Measurements from ENCODE around the gene PRSS23. TPM values are rescaled to one million over a fixed set of nuclear protein-coding genes. Genes with fewer than 3 reads are reported as not detected.

PRSS23 gene
- total RNA-seq, 4 donors from 2014 or later, result 13.0 to 29.1 (median 18.9) TPM

GRCh38 chr11:86790195-86790725, 10.1 kb upstream of the PRSS23 start:
- no peak for DNase-seq (ENCODE audit: low spot score in 2 of 2)
- TF ChIP-seq CTCF (IDR thresholded peaks at IDR 0.05) (no peak), EP300 (IDR thresholded peaks at IDR 0.05) (no peak), POLR2AphosphoS5 (IDR thresholded peaks at IDR 0.05) (no peak), POLR2A (IDR thresholded peaks at IDR 0.05) (no peak)
- no peaks in the 10 kb centered on the region for H3K36me3 ChIP-seq
- no peak overlapping the region for H3K27ac ChIP-seq
- no peaks in the 10 kb centered on the region for H3K27me3 ChIP-seq
- H3K9me3 ChIP-seq, result no peaks in the 10 kb centered on the region
- H3K4me3 ChIP-seq, result no peak overlapping the region
- no peaks in the 10 kb centered on the region for H3K4me1 ChIP-seq

- no peaks in the 10 kb centered on the region for H3K9me3 ChIP-seq
- H3K4me3 ChIP-seq, result no peak overlapping the region
- no peaks in the 10 kb centered on the region for H3K4me1 ChIP-seq
- no peaks in the 10 kb centered on the region for H3K27me3 ChIP-seq
- H3K36me3 ChIP-seq, result no peaks in the 10 kb centered on the region
- no peak overlapping the region for H3K27ac ChIP-seq
- TF ChIP-seq POLR2A (IDR thresholded peaks at IDR 0.05) (no peak), EP300 (IDR thresholded peaks at IDR 0.05) (no peak), CTCF (IDR thresholded peaks at IDR 0.05) (no peak), POLR2AphosphoS5 (IDR thresholded peaks at IDR 0.05) (no peak)
- DNase-seq (ENCODE audit: low spot score in 2 of 2), result no peak
- 84% methylated on average over 4 of the region's 5 CpGs for WGBS
Measured at GRCh38 chr11:86790867-86791849, 9.2 kb upstream of the PRSS23 start.

GRCh38 chr11:86792150-86792549, 8.2 kb upstream of the PRSS23 start:
- H3K27me3 ChIP-seq, result no peaks in the 10 kb centered on the region
- H3K4me1 ChIP-seq, result no peaks in the 10 kb centered on the region
- H3K36me3 ChIP-seq, result no peaks in the 10 kb centered on the region
- 91% methylated on average over 3 of the region's 3 CpGs for WGBS
- TF ChIP-seq EP300 (IDR thresholded peaks at IDR 0.05) (no peak), POLR2AphosphoS5 (IDR thresholded peaks at IDR 0.05) (no peak), POLR2A (IDR thresholded peaks at IDR 0.05) (no peak), CTCF (IDR thresholded peaks at IDR 0.05) (no peak)
- H3K27ac ChIP-seq, result no peak overlapping the region
- DNase-seq (ENCODE audit: low spot score in 2 of 2), result no peak
- H3K9me3 ChIP-seq, result no peaks in the 10 kb centered on the region
- H3K4me3 ChIP-seq, result no peak overlapping the region

- TF ChIP-seq EP300 (IDR thresholded peaks at IDR 0.05) (no peak), POLR2A (IDR thresholded peaks at IDR 0.05) (no peak), CTCF (IDR thresholded peaks at IDR 0.05) (no peak), POLR2AphosphoS5 (IDR thresholded peaks at IDR 0.05) (no peak)
- no peaks in the 10 kb centered on the region for H3K4me1 ChIP-seq
- DNase-seq (ENCODE audit: low spot score in 2 of 2), result no peak
- no peaks in the 10 kb centered on the region for H3K36me3 ChIP-seq
- H3K27me3 ChIP-seq, result no peaks in the 10 kb centered on the region
- WGBS, result 100% methylated on average over 1 of the region's 1 CpG
- no peak overlapping the region for H3K4me3 ChIP-seq
- H3K27ac ChIP-seq, result no peak overlapping the region
- H3K9me3 ChIP-seq, result no peaks in the 10 kb centered on the region
Measured at GRCh38 chr11:86793307-86793706, 7.0 kb upstream of the PRSS23 start.

- Histone ChIP-seq H3K9me3 (no peaks in the 10 kb centered on the region), H3K27ac (no peak overlapping the region), H3K4me1 (peaks cover 6% of the 10 kb centered on the region), H3K4me3 (no peak overlapping the region), H3K36me3 (no peaks in the 10 kb centered on the region), H3K27me3 (no peaks in the 10 kb centered on the region)
- DNase-seq (ENCODE audit: low spot score in 2 of 2), result no peak
- TF ChIP-seq POLR2AphosphoS5 (IDR thresholded peaks at IDR 0.05), result no peak
- TF ChIP-seq EP300 (IDR thresholded peaks at IDR 0.05), result no peak
- TF ChIP-seq CTCF (IDR thresholded peaks at IDR 0.05), result no peak
- TF ChIP-seq POLR2A (IDR thresholded peaks at IDR 0.05), result no peak
- WGBS, result 98% methylated on average over 2 of the region's 2 CpGs
Measured at GRCh38 chr11:86795511-86795910, 4.8 kb upstream of the PRSS23 start.

All from suprapubic skin (tissue), 4 donors.